Right atrium auricular region (tissue), 2 donors: Measurements from ENCODE around the gene PPIB. TPM values are rescaled to one million over a fixed set of nuclear protein-coding genes. Genes with fewer than 3 reads are reported as not detected.

Experiments
- DNase-seq: peaks from one replicate; pipeline ENCODE4 v3.0.0-alpha.2; 2019; ENCODE audit warnings: low spot score
- H3K27ac ChIP-seq, 2 donors: fragments of 200-600 bp; sonication (generic); 1 replicate in 1 of 2; 2 replicates in 1 of 2; pipeline ENCODE4 v1.5.1; 2016 to 2019
- H3K27me3 ChIP-seq, 2 donors: fragments of 200-600 bp; sonication (generic); one replicate each; pipeline versions ENCODE4 v1.5.1 to v1.6.0; 2017 to 2019
- H3K36me3 ChIP-seq: fragments of 200-600 bp; sonication (generic); one replicate; pipeline ENCODE4 v1.5.1; 2016
- H3K4me1 ChIP-seq, 2 donors: fragments of 200-600 bp; sonication (generic); one replicate each; pipeline versions ENCODE4 v1.5.1 to v1.6.0; 2017 to 2019
- H3K4me3 ChIP-seq, 2 donors: fragments of 200-600 bp; sonication (generic); 1 replicate in 1 of 2; 2 replicates in 1 of 2; pipeline ENCODE4 v1.5.1; 2017 to 2019; ENCODE audit warnings: mild to moderate bottlenecking in 1 of 2, moderate library complexity in 1 of 2
- H3K9me3 ChIP-seq, 2 donors: fragments of 200-600 bp; sonication (generic); one replicate each; pipeline ENCODE4 v1.5.1; 2019
- CTCF ChIP-seq, 2 donors: fragments of 200-600 bp; sonication (generic); IDR thresholded peaks; one replicate each; pipeline ENCODE4 v1.5.1; 2019; ENCODE audit warnings: antibody characterized with exemption in 2 of 2
- total RNA-seq, 2 donors: library from RNA; depleted of rRNA; stranded (reverse); fragments of >200 nt; gene quantifications; one replicate each; pipeline ENCODE4 v1.1.0, GENCODE V29; 2016

Gene PPIB
- total RNA-seq, 2 donors from 2014 or later, result 139 to 189 TPM

- H3K27me3 ChIP-seq, result no peaks in the 10 kb centered on the region
- no peaks in the 10 kb centered on the region for H3K9me3 ChIP-seq
- peak overlapping the region; percentile 84 to 86 for H3K4me3 ChIP-seq
- no peak for DNase-seq
- H3K27ac ChIP-seq, result peak overlapping the region; percentile 90 to 92
- peaks cover 0 to 59% of the 10 kb centered on the region in 2 donors for H3K4me1 ChIP-seq
- TF ChIP-seq CTCF (IDR thresholded peaks at IDR 0.05), result no peak
- H3K36me3 ChIP-seq, result peaks cover 44% of the 10 kb centered on the region
Measured at GRCh38 chr15:64162478-64162868, 349 bp downstream of the PPIB start.

GRCh38 chr15:64161688-64162477, 939 bp downstream of the PPIB start:
- Histone ChIP-seq H3K36me3 (peaks cover 50% of the 10 kb centered on the region), H3K27me3 (no peaks in the 10 kb centered on the region), H3K4me3 (peak overlapping the region; percentile 84 to 86), H3K9me3 (no peaks in the 10 kb centered on the region), H3K4me1 (peaks cover 0 to 65% of the 10 kb centered on the region in 2 donors), H3K27ac (peak overlapping the region; percentile 90 to 92)
- no peak for TF ChIP-seq CTCF (IDR thresholded peaks at IDR 0.05)
- DNase-seq, result no peak

- no peak for TF ChIP-seq CTCF (IDR thresholded peaks at IDR 0.05)
- H3K27ac ChIP-seq, result peak overlapping the region; percentile 90 to 92
- no peak for DNase-seq
Measured at GRCh38 chr15:64158363-64159134, 4.3 kb downstream of the PPIB start.

GRCh38 chr15:64157599-64158125, 5.2 kb downstream of the PPIB start:
- Histone ChIP-seq H3K36me3 (peaks cover 71% of the 10 kb centered on the region), H3K4me1 (peaks cover 0 to 76% of the 10 kb centered on the region in 2 donors), H3K9me3 (no peaks in the 10 kb centered on the region), H3K27ac (peak overlapping the region; percentile 90 to 92), H3K4me3 (no peak overlapping the region), H3K27me3 (no peaks in the 10 kb centered on the region)
- DNase-seq, result no peak
- no peak for TF ChIP-seq CTCF (IDR thresholded peaks at IDR 0.05)

More at GRCh38 chr15:64158363-64159134, 4.3 kb downstream of the PPIB start:
- Histone ChIP-seq H3K36me3 (peaks cover 71% of the 10 kb centered on the region), H3K27me3 (no peaks in the 10 kb centered on the region), H3K9me3 (no peaks in the 10 kb centered on the region), H3K4me1 (peaks cover 0 to 70% of the 10 kb centered on the region in 2 donors), H3K4me3 (peak overlapping the region in 1 of 2 donors; percentile 9)

- H3K4me3 ChIP-seq, result no peak overlapping the region
- H3K27me3 ChIP-seq, result no peaks in the 10 kb centered on the region
- DNase-seq, result no peak
- H3K9me3 ChIP-seq, result no peaks in the 10 kb centered on the region
- TF ChIP-seq CTCF (IDR thresholded peaks at IDR 0.05), result no peak
- peak overlapping the region; percentile 90 to 92 for H3K27ac ChIP-seq
- H3K4me1 ChIP-seq, result peaks cover 0 to 79% of the 10 kb centered on the region in 2 donors
- peaks cover 70% of the 10 kb centered on the region for H3K36me3 ChIP-seq
Measured at GRCh38 chr15:64156652-64157331, 6.0 kb downstream of the PPIB start.
